ENCODE measurements around the gene EML4.
A peak's percentile ranks its signal among the peaks of the same experiment; 100 is the strongest.
"Not testable (repeated sequence)": the region's sequence is repeated elsewhere in the genome, so short reads cannot be mapped to it uniquely, and the experiment has no call there.

Gene EML4

DNA sequence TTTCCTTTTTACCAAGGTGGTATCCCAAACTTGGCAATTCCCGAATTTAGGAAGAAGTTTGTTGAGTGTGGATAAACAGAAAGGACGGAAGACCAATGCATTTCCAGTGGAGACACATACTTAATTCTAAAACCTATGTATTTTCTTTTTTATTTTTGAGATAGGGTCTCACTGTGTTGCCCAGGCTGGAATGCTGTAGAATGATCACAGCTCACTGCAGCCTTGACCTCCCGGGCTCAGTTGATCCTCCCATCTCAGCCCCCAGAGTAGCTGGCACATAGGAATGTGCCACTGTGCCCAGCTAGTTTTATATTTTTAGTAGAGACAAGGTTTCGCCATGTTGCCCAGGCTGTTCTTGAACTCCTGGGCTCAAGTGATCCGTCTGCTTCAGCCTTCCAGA lies 101.6 kb downstream of the EML4 start:
- no peak for DNase-seq

- DNase-seq = not testable (repeated sequence)
Observed at GRCh38 chr2:42271246-42271645, 102.1 kb downstream of the EML4 start.

- DNase-seq = no peak
Observed at GRCh38 chr2:42274863-42275262, 105.7 kb downstream of the EML4 start.

DNA sequence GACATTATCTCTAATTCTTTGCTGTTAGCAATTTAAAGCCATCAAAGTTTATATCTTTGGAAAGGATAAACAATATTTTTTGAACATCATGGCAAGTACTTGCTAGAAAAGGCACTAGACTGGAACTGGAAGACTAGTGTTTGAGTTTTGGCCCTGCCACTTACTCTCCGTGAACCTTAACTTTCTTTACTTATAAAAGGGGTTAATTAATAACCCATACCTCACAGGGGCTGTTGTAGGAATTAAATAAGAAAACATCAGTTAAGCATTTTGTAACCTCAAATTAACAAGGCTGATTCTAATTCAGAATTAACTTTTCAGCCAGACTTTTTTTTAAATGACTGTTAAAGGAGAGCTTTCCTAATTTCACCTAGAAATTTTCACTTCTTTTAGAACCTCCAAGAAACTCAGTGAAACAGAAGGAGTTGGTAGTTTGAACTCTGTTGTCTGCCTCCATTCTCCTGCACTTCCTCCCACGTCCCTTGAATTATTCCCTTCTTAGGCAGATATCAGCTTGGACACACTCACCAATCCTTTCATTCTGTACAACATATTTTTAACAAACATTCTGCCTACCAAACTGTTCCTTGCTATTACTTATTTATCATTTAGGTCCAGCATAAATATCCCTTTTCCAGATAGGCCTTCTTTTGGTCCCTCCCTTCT lies 112.4 kb downstream of the EML4 start:
- no peak for DNase-seq

- no peak for DNase-seq
Observed at GRCh38 chr2:42284019-42284418, 114.9 kb downstream of the EML4 start.

- no peak for DNase-seq
Observed at GRCh38 chr2:42286268-42286946, 117.3 kb downstream of the EML4 start.

DNA sequence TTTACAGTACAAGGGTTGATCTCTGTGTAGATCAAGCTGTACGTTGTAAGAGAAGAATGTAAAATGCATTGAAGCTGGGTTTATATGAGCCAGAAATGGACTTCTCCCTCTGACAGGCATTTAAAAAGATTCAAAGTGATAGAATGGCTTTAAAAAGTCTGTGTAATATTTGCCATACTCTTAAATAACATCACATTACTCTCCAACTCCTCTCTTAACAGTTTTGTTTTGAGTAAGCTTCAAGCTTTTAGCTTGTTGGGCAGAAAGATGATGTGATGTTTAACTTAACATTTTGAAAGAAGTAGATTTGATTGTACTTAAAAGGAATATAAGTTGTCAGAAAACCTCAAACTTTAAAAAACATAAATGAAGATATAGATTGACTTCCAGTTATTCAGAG lies 119.7 kb downstream of the EML4 start:
- DNase-seq = no peak

- no peak for DNase-seq
Observed at GRCh38 chr2:42289222-42289621, 120.1 kb downstream of the EML4 start.

DNA sequence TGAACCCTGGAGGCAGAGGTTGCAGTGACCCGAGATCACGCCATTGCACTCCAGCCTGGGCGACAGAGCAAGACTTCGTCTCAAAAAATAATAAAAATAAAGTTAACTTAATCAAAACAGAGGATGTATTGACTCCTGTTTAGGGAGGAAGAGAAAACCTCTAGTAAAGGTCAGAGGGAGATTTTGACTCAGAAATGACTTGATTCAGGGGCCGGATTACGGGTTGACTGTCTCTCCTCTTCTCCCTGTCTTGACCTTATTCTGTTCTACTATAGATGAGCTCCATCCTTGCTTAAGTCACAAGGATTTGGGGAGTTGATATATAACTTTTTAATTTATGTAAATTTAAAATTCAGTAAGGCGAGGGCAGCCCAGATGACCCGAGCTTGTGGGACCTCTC lies 120.9 kb downstream of the EML4 start:
- no peak for DNase-seq

- DNase-seq = no peak
Observed at GRCh38 chr2:42293019-42293418, 123.9 kb downstream of the EML4 start.

- DNase-seq = peak; percentile 38
Observed at GRCh38 chr2:42296226-42296625, 127.1 kb downstream of the EML4 start.

GRCh38 chr2:42297322-42297936 lies 128.3 kb downstream of the EML4 start:
- peak; percentile 73 for DNase-seq

- DNase-seq = no peak
Observed at GRCh38 chr2:42298132-42298531, 129.0 kb downstream of the EML4 start.

DNA sequence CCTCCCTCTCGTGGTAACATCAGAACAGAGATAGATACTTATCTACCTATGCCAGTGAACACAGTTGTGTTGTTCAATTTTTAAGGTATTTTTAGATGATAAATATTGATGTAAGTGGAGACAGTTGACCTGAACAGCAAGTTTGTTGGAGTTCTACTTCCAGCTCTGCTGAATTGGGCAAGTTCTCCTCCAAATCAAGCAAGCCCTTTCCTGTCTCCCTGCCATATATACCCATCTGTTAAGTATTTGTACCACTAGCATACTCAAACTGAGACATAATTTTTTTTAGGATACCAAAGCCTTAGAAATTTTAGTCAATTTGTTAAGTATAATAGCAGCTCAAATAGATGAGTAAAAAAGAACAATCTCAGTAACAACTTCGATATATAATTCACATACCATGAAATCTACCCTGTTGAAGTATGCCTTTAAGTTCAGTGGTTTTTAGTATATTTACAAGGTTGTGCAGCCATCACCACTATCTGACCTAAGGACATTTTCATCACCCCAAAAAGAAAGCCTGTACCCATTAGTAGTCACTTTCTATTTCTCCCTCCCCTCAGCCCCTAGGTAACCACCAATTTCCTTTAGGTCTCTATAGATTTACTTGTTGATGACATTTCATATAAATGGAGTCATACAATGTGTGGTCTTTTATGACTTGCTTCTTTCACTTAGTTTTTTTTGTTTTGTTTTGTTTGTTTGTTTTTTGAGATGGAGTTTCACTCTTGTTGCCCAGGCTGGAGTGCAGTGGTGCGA lies 130.0 kb downstream of the EML4 start:
- no peak for DNase-seq

GRCh38 chr2:42300527-42300926 lies 131.4 kb downstream of the EML4 start:
- no peak for DNase-seq

- no peak for DNase-seq
Observed at GRCh38 chr2:42303252-42303651, 134.1 kb downstream of the EML4 start.

- DNase-seq = no peak
Observed at GRCh38 chr2:42304059-42304713, 135.0 kb downstream of the EML4 start.

- no peak for DNase-seq
Observed at GRCh38 chr2:42307180-42307579, 138.0 kb downstream of the EML4 start.

GRCh38 chr2:42309366-42309765 lies 140.2 kb downstream of the EML4 start:
- DNase-seq = no peak

DNA sequence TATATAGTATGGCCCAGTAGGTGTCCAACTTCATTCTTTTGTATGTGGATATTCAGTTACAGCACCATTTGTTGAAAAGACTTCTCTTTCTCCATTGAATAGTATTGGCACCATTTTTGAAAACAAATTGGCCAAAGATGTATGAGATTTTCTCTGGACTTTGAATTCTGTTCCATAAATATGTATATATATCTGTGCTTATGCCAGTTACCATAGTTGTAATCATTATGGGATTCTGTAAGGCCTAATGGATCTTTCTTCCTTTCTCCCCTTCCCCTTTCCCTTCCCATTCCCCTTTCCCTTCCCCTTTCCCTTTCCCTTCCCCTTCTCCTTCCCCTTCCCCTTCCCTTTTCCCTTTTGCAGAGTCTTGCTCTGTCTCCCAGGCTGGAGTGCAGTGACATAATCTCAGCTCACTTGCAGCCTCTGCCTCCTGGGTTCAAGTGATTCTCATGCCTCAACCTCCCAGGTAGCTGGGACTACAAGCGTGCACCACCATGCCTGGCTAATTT lies 140.9 kb downstream of the EML4 start:
- no peak for DNase-seq

DNA sequence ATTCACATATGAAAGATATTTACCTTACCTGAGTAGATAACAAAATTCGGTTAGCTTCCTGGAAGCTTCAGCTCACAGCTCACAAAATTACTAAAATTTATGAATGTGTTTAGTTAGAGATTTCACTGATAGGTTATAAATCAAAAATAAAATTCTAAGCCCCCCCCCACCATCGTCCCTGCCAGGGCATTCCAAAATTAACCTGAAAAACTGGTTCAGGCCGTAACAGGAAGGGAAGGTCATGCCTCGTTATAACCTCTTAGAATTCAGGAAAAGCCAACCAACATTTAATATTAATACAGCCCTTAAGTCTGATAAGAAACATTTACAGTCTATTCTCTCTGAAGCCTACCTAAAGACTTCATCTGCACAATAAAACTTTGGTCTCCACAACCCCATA lies 143.0 kb downstream of the EML4 start:
- no peak for DNase-seq

GRCh38 chr2:42314892-42315468 lies 145.8 kb downstream of the EML4 start:
- no peak for DNase-seq

All from CD4-positive, alpha-beta T cell treated with Interleukin-17A for 1 hour (primary cell).